PC-3 (cell line): Measurements from ENCODE around the gene VSX1. TPM values are rescaled to one million over a fixed set of nuclear protein-coding genes. Genes with fewer than 3 reads are reported as not detected.

ENCODE experiments used
- ATAC-seq: fragments of 200-7000 bp; cut with Tn5 transposase; 2 replicates; pipeline ENCODE4 v1.9.1; 2020; ENCODE audit warnings: mild to moderate bottlenecking, moderate library complexity
- BruUV-seq: library from RNA; stranded (reverse); fragments of 400-500 nt; replicated peaks from 2 replicates; lab custom pipeline; 2021; lab: Mats Ljungman, UMichigan
- CTCF ChIA-PET: fragments of 300-600 bp; sonication (Branson Sonifier 250); formaldehyde crosslinking; loops from one replicate; lab custom pipeline; 2022; ENCODE audit warnings: antibody characterized with exemption; lab: Charles Lee
- POLR2A ChIA-PET: fragments of 300-600 bp; sonication (Branson Sonifier 250); formaldehyde crosslinking; loops from one replicate; lab custom pipeline; 2022; ENCODE audit warnings: antibody characterized with exemption; ENCODE audit not compliant: unreplicated experiment; lab: Charles Lee
- DNase-seq: peaks from one replicate; pipeline ENCODE4 v3.0.0-alpha.2; 2015
- H2AFZ ChIP-seq: fragments of 300-600 bp; sonication (generic); 2 replicates; pipeline ENCODE4 v1.6.0; 2016; ENCODE audit warnings: antibody characterized with exemption, low read length
- H3F3A ChIP-seq: fragments of 300-600 bp; sonication (generic); one replicate; pipeline ENCODE4 v1.6.0; 2017; ENCODE audit warnings: antibody characterized with exemption, low read length, control low read depth, mild to moderate bottlenecking; ENCODE audit not compliant: unreplicated experiment
- H3K27ac ChIP-seq: fragments of 300-600 bp; sonication (generic); 2 replicates; pipeline ENCODE4 v1.5.1; 2016; ENCODE audit warnings: mild to moderate bottlenecking, low read length
- H3K27me3 ChIP-seq: fragments of 300-600 bp; sonication (generic); 2 replicates; pipeline ENCODE4 v1.6.1; 2016; ENCODE audit warnings: low read length, mixed read lengths
- H3K36me3 ChIP-seq: fragments of 300-600 bp; sonication (generic); 2 replicates; pipeline ENCODE4 v1.6.1; 2016; ENCODE audit warnings: low read depth, mixed run types, low read length, mixed read lengths
- H3K4me1 ChIP-seq: fragments of 300-600 bp; sonication (generic); 2 replicates; pipeline ENCODE4 v1.5.1; 2016; ENCODE audit warnings: low read length; ENCODE audit not compliant: insufficient read depth
- H3K4me2 ChIP-seq: fragments of 300-600 bp; sonication (generic); 2 replicates; pipeline ENCODE4 v1.6.0; 2016; ENCODE audit warnings: low read length
- H3K4me3 ChIP-seq: fragments of 300-600 bp; sonication (generic); 2 replicates; pipeline ENCODE4 v1.5.1; 2016; ENCODE audit warnings: mild to moderate bottlenecking, low read length, mixed read lengths
- H3K79me2 ChIP-seq: fragments of 300-600 bp; sonication (generic); 2 replicates; pipeline ENCODE4 v1.6.1; 2017; ENCODE audit warnings: low read length, mixed read lengths
- H3K9ac ChIP-seq: fragments of 300-600 bp; sonication (generic); 2 replicates; pipeline ENCODE4 v1.6.0; 2016; ENCODE audit warnings: mild to moderate bottlenecking, low read length
- H3K9me2 ChIP-seq: fragments of 300-600 bp; sonication (generic); replicated peaks from 2 replicates; pipeline ENCODE4 v1.6.1; 2016; ENCODE audit warnings: mixed run types, low read length, mixed read lengths
- H3K9me3 ChIP-seq: fragments of 300-600 bp; sonication (generic); 2 replicates; pipeline ENCODE4 v1.6.1; 2016; ENCODE audit warnings: low read length, mixed read lengths
- H4K20me1 ChIP-seq: fragments of 300-600 bp; sonication (generic); 2 replicates; pipeline ENCODE4 v1.6.1; 2016; ENCODE audit warnings: low read length, mixed read lengths
- CTCF ChIP-seq: fragments of 300-600 bp; sonication (generic); conservative IDR thresholded peaks from 2 replicates; pipeline ENCODE4 v1.5.1; 2017; ENCODE audit warnings: antibody characterized with exemption, low read depth, mild to moderate bottlenecking, low read length
- EZH2 ChIP-seq: fragments of 300-600 bp; sonication (generic); IDR thresholded peaks from one replicate; pipeline ENCODE4 v1.6.1; 2017; ENCODE audit warnings: antibody characterized with exemption, mild to moderate bottlenecking, low read length; ENCODE audit not compliant: unreplicated experiment
- EZH2phosphoT487 ChIP-seq: fragments of 300-600 bp; sonication (generic); IDR thresholded peaks from 2 replicates; pipeline ENCODE4 v1.6.1; 2018; ENCODE audit warnings: mild to moderate bottlenecking, antibody characterized with exemption, low read length, borderline replicate concordance
- intact Hi-C: fragments of 100-400 bp; cut with micrococcal nuclease; formaldehyde crosslinking; loops from 2 replicates; pipeline ENCODE4 v1.9.0; 2023
- total RNA-seq: library from RNA; depleted of rRNA; stranded (reverse); fragments of >200 nt; gene quantifications from 2 replicates; pipeline ENCODE4 v1.2.3, GENCODE V29; 2014

VSX1 gene
- total RNA-seq, 1 experiment from 2014 or later, result not detected

GRCh38 chr20:25088267-25088666 lies 6.3 kb upstream of the VSX1 start:
- TF ChIP-seq EZH2 (no peak), CTCF (no peak), EZH2phosphoT487 (no peak)
- H3K4me2 ChIP-seq, result no peak overlapping the region
- no peak overlapping the region for H3K9ac ChIP-seq
- no peak overlapping the region for H3K4me3 ChIP-seq
- no peak for DNase-seq
- intact Hi-C loops, result no loop called here
- no peaks in the 10 kb centered on the region for H3K9me2 ChIP-seq
- no peaks in the 10 kb centered on the region for H3K4me1 ChIP-seq
- ChIA-PET CTCF (no interaction called here), POLR2A (no interaction called here)
- H4K20me1 ChIP-seq, result no peaks in the 10 kb centered on the region
- H3K27me3 ChIP-seq, result peaks cover 6% of the 10 kb centered on the region; the same call in 1 of the 2 replicates
- H2AFZ ChIP-seq, result no peak overlapping the region
- H3F3A ChIP-seq, result no peaks in the 10 kb centered on the region
- no peak for ATAC-seq
- H3K79me2 ChIP-seq, result no peaks in the 10 kb centered on the region
- no peaks in the 10 kb centered on the region for H3K9me3 ChIP-seq
- BruUV-seq, result no TSS peak
- H3K36me3 ChIP-seq, result no peaks in the 10 kb centered on the region
- no peak overlapping the region for H3K27ac ChIP-seq

- Histone ChIP-seq H3K9me3 (no peaks in the 10 kb centered on the region), H3K9me2 (no peaks in the 10 kb centered on the region), H3K4me1 (no peaks in the 10 kb centered on the region), H3K79me2 (no peaks in the 10 kb centered on the region), H3K9ac (no peak overlapping the region), H4K20me1 (no peaks in the 10 kb centered on the region), H3K27ac (no peak overlapping the region), H3K36me3 (no peaks in the 10 kb centered on the region), H2AFZ (no peak overlapping the region), H3K4me2 (no peak overlapping the region), H3K4me3 (no peak overlapping the region), H3F3A (no peaks in the 10 kb centered on the region), H3K27me3 (peaks cover 6% of the 10 kb centered on the region; the same call in 1 of the 2 replicates)
- POLR2A ChIA-PET, result no interaction called here
- no peak for ATAC-seq
- CTCF ChIA-PET, result no interaction called here
- TF ChIP-seq EZH2phosphoT487, result no peak
- no TSS peak for BruUV-seq
- intact Hi-C loops, result no loop called here
- DNase-seq, result no peak
Observed at GRCh38 chr20:25087186-25087929, 5.4 kb upstream of the VSX1 start.

GRCh38 chr20:25085756-25086495 lies 4.0 kb upstream of the VSX1 start:
- TF ChIP-seq CTCF (no peak), EZH2 (no peak), EZH2phosphoT487 (no peak)
- intact Hi-C loops, result no loop called here
- no peak for ATAC-seq
- DNase-seq, result no peak
- ChIA-PET CTCF (no interaction called here), POLR2A (no interaction called here)
- H3K79me2 ChIP-seq, result no peaks in the 10 kb centered on the region
- no peaks in the 10 kb centered on the region for H3K9me3 ChIP-seq
- no peaks in the 10 kb centered on the region for H3K4me1 ChIP-seq
- no peaks in the 10 kb centered on the region for H3F3A ChIP-seq
- H3K4me3 ChIP-seq, result no peak overlapping the region
- no peak overlapping the region for H2AFZ ChIP-seq
- H3K9ac ChIP-seq, result no peak overlapping the region
- no TSS peak for BruUV-seq
- peaks cover 6% of the 10 kb centered on the region; the same call in 1 of the 2 replicates for H3K27me3 ChIP-seq
- H3K4me2 ChIP-seq, result no peak overlapping the region
- H3K9me2 ChIP-seq, result no peaks in the 10 kb centered on the region
- H3K27ac ChIP-seq, result no peak overlapping the region
- no peaks in the 10 kb centered on the region for H3K36me3 ChIP-seq
- H4K20me1 ChIP-seq, result no peaks in the 10 kb centered on the region
